HCT116 (cell line): Measurements from ENCODE around the gene WNK1. TPM values are rescaled to one million over a fixed set of nuclear protein-coding genes. Genes with fewer than 3 reads are reported as not detected.

Experiments used
- ATAC-seq: fragments of 200-7000 bp; cut with Tn5 transposase; 2 replicates; pipeline ENCODE4 v1.9.1; 2020; ENCODE audit warnings: mild to moderate bottlenecking, moderate library complexity
- BruUV-seq: library from RNA; stranded (reverse); fragments of 400-500 nt; replicated peaks from 2 replicates; lab custom pipeline; 2021; lab: Mats Ljungman, UMichigan
- CTCF ChIA-PET: fragments of 300-600 bp; sonication (Branson Sonifier 250); formaldehyde crosslinking; loops from one replicate; lab custom pipeline; 2021; ENCODE audit warnings: antibody characterized with exemption; lab: Charles Lee
- POLR2A ChIA-PET: fragments of 300-600, 350-600 bp; sonication (Branson Sonifier 250); formaldehyde crosslinking; loops from one replicate; lab custom pipeline; 2021; ENCODE audit warnings: antibody characterized with exemption; lab: Charles Lee
- RAD21 ChIA-PET, 2 experiments: fragments of 300-600 bp; sonication (Branson Sonifier 250); formaldehyde crosslinking; loops; one replicate each; lab custom pipeline; 2023; ENCODE audit warnings: low total read pairs in 2 of 2; ENCODE audit not compliant: uncharacterized antibody in 2 of 2, unreplicated experiment in 2 of 2, low non-redundant PET in 1 of 2; lab: Charles Lee
- DNase-seq: peaks from one replicate; pipeline ENCODE4 v3.0.0-alpha.2; 2010; ENCODE audit warnings: low read depth, low spot score
- H2AFZ ChIP-seq: fragments of 200-600 bp; shearing (Covaris generic), sonication (generic); 2 replicates; pipeline ENCODE4 v1.6.1; 2017; ENCODE audit warnings: low read depth, mixed run types, mixed read lengths, antibody characterized with exemption, low read length; ENCODE audit not compliant: poor library complexity, severe bottlenecking
- H3K27ac ChIP-seq: 2 replicates; pipeline ENCODE4 v1.5.1; 2012; ENCODE audit warnings: low read depth, low read length
- H3K27me3 ChIP-seq: fragments of 200-600 bp; sonication (generic); 2 replicates; pipeline ENCODE4 v1.6.1; 2016; ENCODE audit warnings: mixed run types, low read length, mixed read lengths; ENCODE audit not compliant: insufficient read depth
- H3K36me3 ChIP-seq, 2 experiments: fragments of 200-500 bp in 1 of 2; fragments of 200-600 bp in 1 of 2; sonication (Bioruptor generic) in 1 of 2; sonication (generic) in 1 of 2; 2 replicates each; pipeline versions ENCODE4 v1.5.1 to v1.6.1; 2014 to 2016; ENCODE audit warnings: low read length in 2 of 2, inconsistent platforms in 1 of 2, mixed read lengths in 1 of 2, mixed run types in 1 of 2; ENCODE audit not compliant: insufficient read depth in 2 of 2, control insufficient read depth in 1 of 2
- H3K4me1 ChIP-seq, 2 experiments: fragments of 200-600 bp in 1 of 2; sonication (generic) in 1 of 2; 2 replicates each; pipeline versions ENCODE4 v1.5.1 to v1.6.1; 2012 to 2017; ENCODE audit warnings: low read length in 2 of 2, inconsistent platforms in 1 of 2, mild to moderate bottlenecking in 1 of 2, mixed read lengths in 1 of 2, mixed run types in 1 of 2, moderate library complexity in 1 of 2; ENCODE audit not compliant: insufficient read depth in 2 of 2, control insufficient read depth in 1 of 2
- H3K4me2 ChIP-seq: fragments of 200-600 bp; sonication (generic); 2 replicates; pipeline ENCODE4 v1.6.1; 2017; ENCODE audit warnings: mixed run types, low read length, mixed read lengths
- H3K4me3 ChIP-seq, 2 experiments: fragments of 200-600 bp in 1 of 2; sonication (generic) in 1 of 2; replicated peaks in 1 of 2; 2 replicates each; pipeline ENCODE4 v1.5.1; 2011 to 2016; ENCODE audit warnings: low read length in 2 of 2, control low read depth in 1 of 2, low read depth in 1 of 2, mild to moderate bottlenecking in 1 of 2, mixed read lengths in 1 of 2, mixed run types in 1 of 2
- H3K79me2 ChIP-seq: fragments of 200-600 bp; sonication (generic); 2 replicates; pipeline ENCODE4 v1.6.1; 2017; ENCODE audit warnings: mild to moderate bottlenecking, mixed run types, low read length, moderate library complexity, mixed read lengths; ENCODE audit not compliant: insufficient read depth
- H3K9ac ChIP-seq: fragments of 200-600 bp; sonication (generic); 2 replicates; pipeline ENCODE4 v1.6.1; 2016; ENCODE audit warnings: low read length, mixed read lengths
- H3K9me2 ChIP-seq: fragments of 200-600 bp; sonication (generic), shearing (Covaris generic); 2 replicates; pipeline ENCODE4 v1.6.1; 2017; ENCODE audit warnings: mixed run types, mild to moderate bottlenecking, moderate library complexity; ENCODE audit not compliant: insufficient read depth
- H3K9me3 ChIP-seq, 2 experiments: fragments of 200-500 bp in 1 of 2; fragments of 200-600 bp in 1 of 2; sonication (Bioruptor generic) in 1 of 2; sonication (generic) in 1 of 2; 2 replicates each; pipeline ENCODE4 v1.6.1; 2014 to 2017; ENCODE audit warnings: low read length in 2 of 2, mixed read lengths in 2 of 2, inconsistent platforms in 1 of 2, low read depth in 1 of 2, mild to moderate bottlenecking in 1 of 2, mixed run types in 1 of 2, moderate library complexity in 1 of 2; ENCODE audit not compliant: control insufficient read depth in 1 of 2, insufficient read depth in 1 of 2
- H4K20me1 ChIP-seq: fragments of 200-600 bp; sonication (generic), shearing (Covaris generic); 2 replicates; pipeline ENCODE4 v1.6.1; 2017; ENCODE audit warnings: mixed run types, mild to moderate bottlenecking, moderate library complexity; ENCODE audit not compliant: insufficient read depth
- CBX3 ChIP-seq: IDR thresholded peaks from 2 replicates; pipeline ENCODE4 v1.6.1; 2012; ENCODE audit warnings: low read depth
- CEBPB ChIP-seq: IDR thresholded peaks from 2 replicates; pipeline ENCODE4 v1.6.1; 2012; ENCODE audit warnings: low read depth
- CTCF ChIP-seq, 3 experiments: fragments of 200-600 bp in 1 of 3; sonication (generic) in 1 of 3; IDR thresholded peaks in 2 of 3; conservative IDR thresholded peaks in 1 of 3; 2 replicates each; pipeline ENCODE4 v1.5.1; 2012 to 2017; ENCODE audit warnings: low read depth in 2 of 3, low read length in 2 of 3, antibody characterized with exemption in 1 of 3, borderline replicate concordance in 1 of 3, control low read depth in 1 of 3, mild to moderate bottlenecking in 1 of 3, mixed read lengths in 1 of 3, mixed run types in 1 of 3, moderate library complexity in 1 of 3; ENCODE audit not compliant: insufficient read depth in 1 of 3
- EGR1 ChIP-seq: IDR thresholded peaks from 2 replicates; pipeline ENCODE4 v1.6.1; 2012; ENCODE audit warnings: low read depth
- ELF1 ChIP-seq: IDR thresholded peaks from 2 replicates; pipeline ENCODE4 v1.6.1; 2012; ENCODE audit warnings: low read depth, borderline replicate concordance
- EZH2 ChIP-seq: fragments of 200-600 bp; sonication (generic); IDR thresholded peaks from 2 replicates; pipeline ENCODE4 v1.6.1; 2017; ENCODE audit warnings: antibody characterized with exemption, mixed run types
- EZH2phosphoT487 ChIP-seq: fragments of 200-600 bp; IDR thresholded peaks from 2 replicates; pipeline ENCODE4 v1.6.1; 2018; ENCODE audit warnings: antibody characterized with exemption, borderline replicate concordance
- FOSL1 ChIP-seq: IDR thresholded peaks from 2 replicates; pipeline ENCODE4 v1.6.1; 2012; ENCODE audit warnings: low read depth
- JUND ChIP-seq: IDR thresholded peaks from 2 replicates; pipeline ENCODE4 v1.6.1; 2012
- MAX ChIP-seq: IDR thresholded peaks from 2 replicates; pipeline ENCODE4 v1.6.1; 2012
- POLR2AphosphoS5 ChIP-seq: IDR thresholded peaks from 2 replicates; pipeline ENCODE4 v1.6.1; 2011; ENCODE audit warnings: mild to moderate bottlenecking, low read depth, low read length, moderate library complexity
- RAD21 ChIP-seq: IDR thresholded peaks from 2 replicates; pipeline ENCODE4 v1.6.1; 2012; ENCODE audit warnings: low read depth, mild to moderate bottlenecking
- REST ChIP-seq: IDR thresholded peaks from 2 replicates; pipeline ENCODE4 v1.6.1; 2012; ENCODE audit warnings: low read depth
- SIN3A ChIP-seq: IDR thresholded peaks from 2 replicates; pipeline ENCODE4 v1.6.1; 2012; ENCODE audit warnings: low read depth
- SP1 ChIP-seq: IDR thresholded peaks from 2 replicates; pipeline ENCODE4 v1.6.1; 2012; ENCODE audit warnings: low read depth
- SRF ChIP-seq: IDR thresholded peaks from 2 replicates; pipeline ENCODE4 v1.6.1; 2012; ENCODE audit warnings: low read depth
- ZBTB33 ChIP-seq: IDR thresholded peaks from 2 replicates; pipeline ENCODE4 v1.6.1; 2011; ENCODE audit warnings: mild to moderate bottlenecking, low read length, moderate library complexity; ENCODE audit not compliant: insufficient replicate concordance; ENCODE audit errors: extremely low read depth
- ZFX ChIP-seq: fragments of 450-650 bp; IDR thresholded peaks from 2 replicates; pipeline ENCODE4 v1.6.1; 2017
- ZNF274 ChIP-seq: fragments of 200-500 bp; sonication (Bioruptor generic); IDR thresholded peaks from 2 replicates; pipeline ENCODE4 v1.6.1; 2014; ENCODE audit warnings: mild to moderate bottlenecking, low read depth, low read length, inconsistent platforms
- intact Hi-C: fragments of 100-400 bp; cut with micrococcal nuclease; formaldehyde crosslinking; loops from 2 replicates; pipeline ENCODE4 v1.10.0; 2022
- total RNA-seq: library from RNA; stranded (reverse); gene quantifications from one replicate; pipeline ENCODE4 v1.2.1, GENCODE V29; 2021; ENCODE audit not compliant: unreplicated experiment

Gene WNK1
- total RNA-seq, 1 experiment from 2014 or later: 81.0 TPM

- ChIA-PET CTCF (interaction anchor here (1.1 kb wide), 1 partner anchor 10 kb away, joined by 5 read pairs; no protein-coding TSS in a partner anchor), RAD21 (no interaction called here), POLR2A (no interaction called here)
- Histone ChIP-seq H3K79me2 (no peaks in the 10 kb centered on the region), H4K20me1 (no peaks in the 10 kb centered on the region), H3K9ac (no peak overlapping the region), H3K27me3 (no peaks in the 10 kb centered on the region), H3K9me2 (no peaks in the 10 kb centered on the region), H3K27ac (no peak overlapping the region), H2AFZ (no peak overlapping the region), H3K4me2 (no peak overlapping the region), H3K9me3 (no peaks in the 10 kb centered on the region), H3K36me3 (no peaks in the 10 kb centered on the region), H3K4me3 (no peak overlapping the region), H3K4me1 (no peaks in the 10 kb centered on the region)
- ATAC-seq (no peak), DNase-seq (no peak)
- BruUV-seq: no TSS peak
- TF ChIP-seq POLR2AphosphoS5 (no peak), RAD21 (no peak), EGR1 (no peak), ZBTB33 (no peak), REST (no peak), SIN3A (no peak), ZFX (no peak), CTCF (IDR thresholded peaks at IDR 0.05 in 2 of 3, conservative IDR thresholded peaks at IDR 0.05 in 1 of 3; ENCODE audit: borderline replicate concordance in 1 of 3, insufficient read depth in 1 of 3, low read depth in 2 of 3, low read length in 2 of 3) (no peak), ZNF274 (no peak), JUND (no peak), CEBPB (no peak), EZH2 (no peak), SRF (no peak), CBX3 (no peak), EZH2phosphoT487 (no peak), SP1 (no peak), FOSL1 (no peak), MAX (no peak), ELF1 (no peak)
- intact Hi-C loops: no loop called here
These were observed 11.5 kb upstream of the WNK1 start for GRCh38 chr12:740921-741320.
